Liver (tissue), 9 donors: ENCODE data around the gene ABCB4. TPM values are rescaled to one million over a fixed set of nuclear protein-coding genes. Genes with fewer than 3 reads are reported as not detected.

Experiments used
- DNase-seq: peaks from one replicate; pipeline ENCODE4 v3.0.0-alpha.2; 2017; ENCODE audit warnings: low spot score
- H3K27ac ChIP-seq, 2 donors: one replicate each; pipeline ENCODE4 v1.7.0; 2013; ENCODE audit warnings: inconsistent platforms in 2 of 2, low read length in 2 of 2, control low read depth in 1 of 2, low read depth in 1 of 2, mild to moderate bottlenecking in 1 of 2
- H3K27me3 ChIP-seq, 4 donors: one replicate each; pipeline versions ENCODE4 v1.6.1 to v1.7.0; 2013; ENCODE audit warnings: low read length in 3 of 4, inconsistent platforms in 1 of 4, mild to moderate bottlenecking in 1 of 4, moderate library complexity in 1 of 4; ENCODE audit not compliant: control insufficient read depth in 4 of 4, insufficient read depth in 4 of 4
- H3K36me3 ChIP-seq, 4 donors: one replicate each; pipeline versions ENCODE4 v1.6.1 to v1.7.0; 2013; ENCODE audit warnings: low read length in 3 of 4, mild to moderate bottlenecking in 3 of 4, low read depth in 1 of 4, moderate library complexity in 1 of 4; ENCODE audit not compliant: control insufficient read depth in 4 of 4, insufficient read depth in 3 of 4
- H3K4me1 ChIP-seq, 4 donors: one replicate each; pipeline versions ENCODE4 v1.6.1 to v1.7.0; 2013; ENCODE audit warnings: low read length in 3 of 4, mild to moderate bottlenecking in 3 of 4, moderate library complexity in 1 of 4; ENCODE audit not compliant: control insufficient read depth in 4 of 4, insufficient read depth in 4 of 4
- H3K4me3 ChIP-seq, 3 donors: one replicate each; pipeline versions ENCODE4 v1.6.1 to v1.7.0; 2013; ENCODE audit warnings: low read length in 3 of 3, control low read depth in 1 of 3, low read depth in 1 of 3, mild to moderate bottlenecking in 1 of 3
- H3K9ac ChIP-seq, 2 donors: one replicate each; pipeline ENCODE4 v1.7.0; 2013; ENCODE audit warnings: low read length in 2 of 2, mild to moderate bottlenecking in 2 of 2, moderate library complexity in 2 of 2, control low read depth in 1 of 2, low read depth in 1 of 2
- H3K9me3 ChIP-seq, 4 donors: one replicate each; pipeline versions ENCODE4 v1.6.1 to v1.7.0; 2013; ENCODE audit warnings: low read length in 3 of 4; ENCODE audit not compliant: control insufficient read depth in 4 of 4
- ATF3 ChIP-seq: IDR thresholded peaks from 2 replicates; pipeline ENCODE4 v1.6.1; 2016; ENCODE audit warnings: antibody characterized with exemption
- CTCF ChIP-seq: fragments of 150-350 bp; IDR thresholded peaks from 2 replicates; pipeline ENCODE4 v1.5.1; 2017; ENCODE audit warnings: improper control_type of control experiment, low read depth, low read length; ENCODE audit not compliant: missing input control
- FOXA1 ChIP-seq: IDR thresholded peaks from 2 replicates; pipeline ENCODE4 v1.6.1; 2016; ENCODE audit warnings: antibody characterized with exemption
- FOXA2 ChIP-seq: IDR thresholded peaks from 2 replicates; pipeline ENCODE4 v1.6.1; 2016; ENCODE audit warnings: antibody characterized with exemption
- HNF4A ChIP-seq, 2 donors: conservative IDR thresholded peaks; 2 replicates each; pipeline ENCODE4 v1.6.1; 2016; ENCODE audit warnings: antibody characterized with exemption in 2 of 2, mild to moderate bottlenecking in 2 of 2
- JUND ChIP-seq, 2 donors: IDR thresholded peaks; 2 replicates each; pipeline ENCODE4 v1.6.1; 2016; ENCODE audit warnings: antibody characterized with exemption in 2 of 2
- MAX ChIP-seq: IDR thresholded peaks from 2 replicates; pipeline ENCODE4 v1.6.1; 2016; ENCODE audit warnings: antibody characterized with exemption
- NR2F2 ChIP-seq: IDR thresholded peaks from 2 replicates; pipeline ENCODE4 v1.6.1; 2016; ENCODE audit warnings: antibody characterized with exemption
- RAD21 ChIP-seq, 2 donors: IDR thresholded peaks; 2 replicates each; pipeline ENCODE4 v1.6.1; 2016; ENCODE audit warnings: antibody characterized with exemption in 2 of 2, mild to moderate bottlenecking in 2 of 2
- RXRA ChIP-seq, 2 donors: IDR thresholded peaks; 2 replicates each; pipeline ENCODE4 v1.6.1; 2017 to 2018; ENCODE audit warnings: antibody characterized with exemption in 2 of 2, mild to moderate bottlenecking in 1 of 2
- SP1 ChIP-seq: IDR thresholded peaks from 2 replicates; pipeline ENCODE4 v1.6.1; 2018; ENCODE audit warnings: antibody characterized with exemption, mild to moderate bottlenecking
- YY1 ChIP-seq: IDR thresholded peaks from 2 replicates; pipeline ENCODE4 v1.6.1; 2016; ENCODE audit warnings: antibody characterized with exemption, mild to moderate bottlenecking
- WGBS: extraction: QIAGEN DNeasy Blood & Tissue Kit; methylation state at CpG from one replicate; pipeline ENCODE4 v1.1.7; 2013; 5-methylcytosine and 5-hydroxymethylcytosine counted together
- polyA plus RNA-seq, 2 donors: library from polyadenylated mRNA; stranded (reverse) in 1 of 2; unstranded in 1 of 2; fragments of 200-250 nt in 1 of 2; fragments of >200 nt in 1 of 2; fragmentation: Nextera tagmentation in 1 of 2; extraction: Ambion mirVana in 1 of 2; gene quantifications; one replicate each; pipeline versions ENCODE4 v1.2.1 to v1.2.3, GENCODE V29; 2013 to 2015
- total RNA-seq, 2 donors: library from RNA; depleted of rRNA; stranded (reverse); fragments of >200 nt; gene quantifications; one replicate each; pipeline ENCODE4 v1.2.3, GENCODE V29; 2014
- TF ChIP-seq, protein P1 (sequence below): IDR thresholded peaks from 2 replicates; pipeline ENCODE4 v1.6.1; 2016; ENCODE audit warnings: antibody characterized with exemption, mild to moderate bottlenecking
- donor health status: healthy.
- donor health status: healthy.
- donor health status: healthy.
- donor health status: healthy.
- donor health status: healthy.

ABCB4 gene
- total and polyA plus RNA-seq, 4 donors = 6.7 to 409 (median 77.6) TPM

DNA sequence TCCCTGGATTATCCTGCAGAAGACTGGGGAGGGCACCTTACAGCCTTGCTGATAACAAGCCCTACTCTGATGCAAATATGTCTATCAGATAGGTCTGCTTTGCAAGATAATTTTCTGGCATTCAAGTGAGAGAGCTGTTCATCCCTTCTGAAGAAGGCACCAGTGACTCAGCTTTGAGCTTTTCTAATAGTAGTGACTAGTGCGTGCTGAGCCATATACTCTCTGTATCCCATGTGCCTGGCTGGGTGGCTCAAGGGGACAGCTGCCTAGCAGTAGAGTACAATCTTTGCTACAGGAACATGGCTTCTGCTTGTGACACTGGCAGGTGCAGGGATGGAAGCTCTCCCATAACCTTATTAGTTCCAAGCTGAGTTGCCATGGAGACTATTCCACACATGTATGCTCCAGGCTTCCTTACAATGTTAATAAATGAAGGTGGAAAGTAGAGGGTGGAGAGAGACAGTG is 35.0 kb upstream of the ABCB4 start (continued):
- TF ChIP-seq, protein P1, sequence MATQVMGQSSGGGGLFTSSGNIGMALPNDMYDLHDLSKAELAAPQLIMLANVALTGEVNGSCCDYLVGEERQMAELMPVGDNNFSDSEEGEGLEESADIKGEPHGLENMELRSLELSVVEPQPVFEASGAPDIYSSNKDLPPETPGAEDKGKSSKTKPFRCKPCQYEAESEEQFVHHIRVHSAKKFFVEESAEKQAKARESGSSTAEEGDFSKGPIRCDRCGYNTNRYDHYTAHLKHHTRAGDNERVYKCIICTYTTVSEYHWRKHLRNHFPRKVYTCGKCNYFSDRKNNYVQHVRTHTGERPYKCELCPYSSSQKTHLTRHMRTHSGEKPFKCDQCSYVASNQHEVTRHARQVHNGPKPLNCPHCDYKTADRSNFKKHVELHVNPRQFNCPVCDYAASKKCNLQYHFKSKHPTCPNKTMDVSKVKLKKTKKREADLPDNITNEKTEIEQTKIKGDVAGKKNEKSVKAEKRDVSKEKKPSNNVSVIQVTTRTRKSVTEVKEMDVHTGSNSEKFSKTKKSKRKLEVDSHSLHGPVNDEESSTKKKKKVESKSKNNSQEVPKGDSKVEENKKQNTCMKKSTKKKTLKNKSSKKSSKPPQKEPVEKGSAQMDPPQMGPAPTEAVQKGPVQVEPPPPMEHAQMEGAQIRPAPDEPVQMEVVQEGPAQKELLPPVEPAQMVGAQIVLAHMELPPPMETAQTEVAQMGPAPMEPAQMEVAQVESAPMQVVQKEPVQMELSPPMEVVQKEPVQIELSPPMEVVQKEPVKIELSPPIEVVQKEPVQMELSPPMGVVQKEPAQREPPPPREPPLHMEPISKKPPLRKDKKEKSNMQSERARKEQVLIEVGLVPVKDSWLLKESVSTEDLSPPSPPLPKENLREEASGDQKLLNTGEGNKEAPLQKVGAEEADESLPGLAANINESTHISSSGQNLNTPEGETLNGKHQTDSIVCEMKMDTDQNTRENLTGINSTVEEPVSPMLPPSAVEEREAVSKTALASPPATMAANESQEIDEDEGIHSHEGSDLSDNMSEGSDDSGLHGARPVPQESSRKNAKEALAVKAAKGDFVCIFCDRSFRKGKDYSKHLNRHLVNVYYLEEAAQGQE = no peak
- TF ChIP-seq NR2F2 (no peak), RXRA (IDR thresholded peaks at IDR 0.05) (no peak), HNF4A (conservative IDR thresholded peaks at IDR 0.05) (no peak)

DNA sequence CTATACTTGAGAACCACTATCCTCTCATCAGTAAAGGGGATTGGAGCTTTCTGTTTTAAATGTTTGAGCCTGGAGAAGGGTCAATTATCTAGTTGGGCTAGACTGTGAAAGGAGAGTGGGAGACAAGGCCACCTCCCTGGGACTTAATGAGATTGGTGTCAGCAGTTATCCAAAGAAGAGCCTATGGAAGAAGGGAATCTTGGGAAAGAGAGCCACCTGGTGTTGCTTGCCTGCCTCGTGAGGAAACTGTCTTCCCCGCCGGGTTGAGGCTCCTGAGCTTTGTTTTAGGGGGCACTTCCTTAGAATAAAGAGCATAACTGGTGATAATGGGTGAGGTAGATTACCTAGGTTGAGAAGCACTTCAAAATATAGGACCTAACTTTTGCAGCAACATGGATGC is 32.0 kb upstream of the ABCB4 start:
- 57% methylated on average over 3 of the region's 3 CpGs for WGBS
- Histone ChIP-seq H3K4me1 (peaks cover 0 to 9% (median 9%) of the 10 kb centered on the region in 4 donors), H3K27me3 (no peaks in the 10 kb centered on the region), H3K36me3 (peaks cover 0 to 24% (median 6%) of the 10 kb centered on the region in 4 donors), H3K4me3 (no peak overlapping the region), H3K27ac (no peak overlapping the region), H3K9me3 (no peaks in the 10 kb centered on the region), H3K9ac (no peak overlapping the region)
- no peak for TF ChIP-seq RXRA (IDR thresholded peaks at IDR 0.05)
- TF ChIP-seq MAX = no peak
- peak; percentile 71 to 75 for TF ChIP-seq RAD21 (IDR thresholded peaks at IDR 0.05)
- peak; percentile 22 for TF ChIP-seq CTCF
- DNase-seq = no peak

- H3K9me3 ChIP-seq = no peaks in the 10 kb centered on the region
- no peak overlapping the region for H3K4me3 ChIP-seq
- 60% methylated on average over 3 of the region's 3 CpGs for WGBS
- H3K9ac ChIP-seq = no peak overlapping the region
- no peaks in the 10 kb centered on the region for H3K27me3 ChIP-seq
- H3K4me1 ChIP-seq = peaks cover 0 to 9% (median 9%) of the 10 kb centered on the region in 4 donors
- peaks cover 0 to 21% (median 6%) of the 10 kb centered on the region in 4 donors for H3K36me3 ChIP-seq
- no peak for DNase-seq
- H3K27ac ChIP-seq = peak overlapping the region in 1 of 2 donors; percentile 4
- TF ChIP-seq SP1 = no peak
- no peak for TF ChIP-seq MAX
- no peak for TF ChIP-seq RXRA (IDR thresholded peaks at IDR 0.05)
- TF ChIP-seq ATF3 = no peak
- TF ChIP-seq RAD21 (IDR thresholded peaks at IDR 0.05) = peak; percentile 81 to 83
- peak; percentile 45 for TF ChIP-seq CTCF
- no peak for TF ChIP-seq JUND (IDR thresholded peaks at IDR 0.05)
- TF ChIP-seq, protein P1 = no peak
- no peak for TF ChIP-seq FOXA2
- no peak for TF ChIP-seq FOXA1
- no peak for TF ChIP-seq YY1
Observed at GRCh38 chr7:87506246-87507180, 31.0 kb upstream of the ABCB4 start.
